Brain microvascular endothelial cell (primary cell): ENCODE data around the gene GORASP1.

Experiments
- DNase-seq: peaks from one replicate; pipeline ENCODE4 v3.0.0-alpha.2; 2020
- H3K27ac ChIP-seq: fragments of 250-450 bp; sonication (Bioruptor Pico); 2 replicates; pipeline ENCODE4 v1.5.1; 2020; ENCODE audit warnings: mild to moderate bottlenecking, moderate library complexity
- H3K27me3 ChIP-seq: fragments of 250-450 bp; sonication (Bioruptor Pico); replicated peaks from 2 replicates; pipeline ENCODE4 v1.5.1; 2020; ENCODE audit warnings: mild to moderate bottlenecking
- H3K36me3 ChIP-seq: fragments of 250-450 bp; sonication (Bioruptor Pico); replicated peaks from 2 replicates; pipeline ENCODE4 v1.5.1; 2020; ENCODE audit warnings: mild to moderate bottlenecking
- H3K4me3 ChIP-seq: 2 replicates; pipeline ENCODE4 v1.5.1; 2011; ENCODE audit warnings: low read depth, mild to moderate bottlenecking, control low read depth, low read length, moderate library complexity
- in situ Hi-C: cut with HindIII; loops from 2 replicates; pipeline ENCODE4 v1.10.0; 2017; ENCODE audit warnings: low sequenced_read_pairs, low pct_ligation_motif_present
- TF ChIP-seq, protein P1 (sequence below): IDR thresholded peaks from 2 replicates; pipeline ENCODE4 v1.5.1; 2011; ENCODE audit warnings: low read depth, mild to moderate bottlenecking, moderate library complexity, low read length, control low read depth, inconsistent platforms; ENCODE audit errors: missing control alignments

Gene GORASP1

DNA sequence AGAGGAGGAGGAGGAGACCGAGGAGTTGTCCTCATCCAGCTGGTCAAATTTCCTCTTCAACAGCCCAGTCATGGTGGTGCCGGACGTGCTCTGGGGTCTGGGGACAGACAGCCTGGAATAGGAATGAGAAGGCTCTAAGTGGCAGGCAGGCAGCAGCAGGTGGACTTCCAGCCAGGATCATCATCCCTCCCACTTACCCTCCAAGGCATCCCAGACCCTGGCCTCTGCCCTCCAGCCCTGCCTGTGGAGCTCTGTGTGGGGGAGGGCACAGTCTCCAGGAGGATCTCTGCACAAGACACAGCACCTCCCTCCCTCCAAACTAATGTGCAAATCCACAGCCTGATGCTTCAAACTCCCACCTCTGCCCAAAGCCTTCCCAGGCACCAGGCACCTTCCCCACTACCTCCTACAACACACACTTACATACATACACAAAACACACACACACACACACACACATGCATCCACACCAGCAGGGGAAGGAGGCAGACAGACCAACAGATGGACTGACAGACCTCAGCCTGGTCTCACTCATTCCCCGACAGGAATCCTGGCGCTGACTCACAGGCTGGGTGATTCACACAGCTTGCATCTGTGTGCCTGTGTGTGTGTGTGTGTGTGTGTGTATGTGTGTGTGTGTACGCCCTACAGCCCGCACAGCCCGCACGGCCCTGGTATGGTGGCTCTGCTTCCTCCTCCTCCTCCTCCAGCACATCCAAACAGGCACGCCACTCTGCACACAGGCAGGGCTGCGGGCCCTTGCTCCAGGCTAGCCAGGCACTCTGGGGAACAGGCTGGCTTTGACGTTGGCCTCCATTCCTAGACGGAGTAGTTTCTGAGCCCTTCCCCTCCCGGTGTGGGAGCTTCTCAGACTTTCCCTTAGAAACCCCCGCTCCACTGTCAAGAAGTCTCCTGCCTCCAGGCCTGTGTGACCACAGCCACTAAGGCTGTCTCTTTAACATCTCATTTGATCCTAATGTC, 39.5 kb upstream of the GORASP1 start:
- TF ChIP-seq, protein P1, sequence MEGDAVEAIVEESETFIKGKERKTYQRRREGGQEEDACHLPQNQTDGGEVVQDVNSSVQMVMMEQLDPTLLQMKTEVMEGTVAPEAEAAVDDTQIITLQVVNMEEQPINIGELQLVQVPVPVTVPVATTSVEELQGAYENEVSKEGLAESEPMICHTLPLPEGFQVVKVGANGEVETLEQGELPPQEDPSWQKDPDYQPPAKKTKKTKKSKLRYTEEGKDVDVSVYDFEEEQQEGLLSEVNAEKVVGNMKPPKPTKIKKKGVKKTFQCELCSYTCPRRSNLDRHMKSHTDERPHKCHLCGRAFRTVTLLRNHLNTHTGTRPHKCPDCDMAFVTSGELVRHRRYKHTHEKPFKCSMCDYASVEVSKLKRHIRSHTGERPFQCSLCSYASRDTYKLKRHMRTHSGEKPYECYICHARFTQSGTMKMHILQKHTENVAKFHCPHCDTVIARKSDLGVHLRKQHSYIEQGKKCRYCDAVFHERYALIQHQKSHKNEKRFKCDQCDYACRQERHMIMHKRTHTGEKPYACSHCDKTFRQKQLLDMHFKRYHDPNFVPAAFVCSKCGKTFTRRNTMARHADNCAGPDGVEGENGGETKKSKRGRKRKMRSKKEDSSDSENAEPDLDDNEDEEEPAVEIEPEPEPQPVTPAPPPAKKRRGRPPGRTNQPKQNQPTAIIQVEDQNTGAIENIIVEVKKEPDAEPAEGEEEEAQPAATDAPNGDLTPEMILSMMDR, result no peak
- in situ Hi-C loops, result no loop called here
- Histone ChIP-seq H3K27me3 (no peaks in the 10 kb centered on the region), H3K4me3 (peak overlapping the region; percentile 36), H3K36me3 (peaks cover 44% of the 10 kb centered on the region), H3K27ac (peak overlapping the region; percentile 90)
- DNase-seq, result peak; percentile 99

DNA sequence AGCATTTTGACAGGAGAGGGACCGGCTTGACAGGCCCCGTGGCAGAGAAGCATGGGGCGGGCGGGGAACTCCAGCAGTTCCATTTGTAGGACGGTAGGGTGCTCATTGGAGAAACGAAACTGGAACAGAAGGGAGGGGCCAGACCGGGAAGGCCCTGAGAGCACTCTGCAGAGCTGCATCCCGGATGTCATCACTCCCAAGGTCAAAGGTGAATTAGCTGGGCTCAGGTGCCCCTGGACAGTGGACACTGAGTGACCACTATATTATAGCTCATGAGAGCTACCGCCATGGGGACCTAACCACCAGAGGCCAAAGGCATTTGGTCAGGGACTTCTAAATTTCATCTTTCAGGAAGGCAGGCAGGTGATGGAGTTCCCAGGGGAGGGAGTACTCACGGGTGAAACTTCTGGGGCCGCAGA, 38.7 kb upstream of the GORASP1 start:
- in situ Hi-C loops, result no loop called here
- DNase-seq, result no peak
- TF ChIP-seq, protein P1, result no peak
- peak overlapping the region; percentile 90 for H3K27ac ChIP-seq
- H3K36me3 ChIP-seq, result peaks cover 52% of the 10 kb centered on the region
- H3K4me3 ChIP-seq, result peak overlapping the region; percentile 2
- no peaks in the 10 kb centered on the region for H3K27me3 ChIP-seq

DNA sequence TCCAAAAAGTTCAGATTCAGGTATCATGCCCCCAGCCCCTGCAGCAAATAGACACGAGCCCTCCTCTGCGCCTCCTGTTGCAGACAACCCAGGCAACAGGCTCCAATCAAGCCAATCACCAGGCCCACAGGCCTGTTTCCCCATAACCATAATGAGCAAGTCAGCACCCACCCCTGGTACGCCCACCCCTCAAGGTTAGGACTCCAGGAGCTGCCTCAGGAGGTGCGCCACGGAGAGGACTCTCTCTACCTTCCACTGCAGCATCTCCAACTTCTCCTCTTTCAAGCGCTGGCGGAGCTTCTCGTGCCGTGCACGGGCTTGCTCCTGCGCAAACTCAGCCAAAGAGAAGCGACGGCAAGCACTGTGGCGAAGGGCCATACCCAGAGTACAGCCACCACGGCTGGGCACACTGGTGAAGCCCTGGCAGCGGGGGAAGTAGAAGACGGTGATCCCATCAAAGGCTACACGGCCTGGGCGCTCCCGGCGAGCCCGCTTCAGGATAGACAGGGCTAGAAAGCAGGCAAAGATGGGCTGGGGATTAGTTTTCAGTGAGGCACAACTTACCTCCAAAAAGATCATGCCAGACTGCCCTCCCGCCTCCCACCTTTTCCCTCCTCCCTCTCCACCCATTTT, 37.4 kb upstream of the GORASP1 start:
- H3K27ac ChIP-seq, result no peak overlapping the region
- peaks cover 63% of the 10 kb centered on the region for H3K36me3 ChIP-seq
- in situ Hi-C loops, result no loop called here
- H3K4me3 ChIP-seq, result no peak overlapping the region
- no peaks in the 10 kb centered on the region for H3K27me3 ChIP-seq
- DNase-seq, result no peak
- TF ChIP-seq, protein P1, result no peak

DNA sequence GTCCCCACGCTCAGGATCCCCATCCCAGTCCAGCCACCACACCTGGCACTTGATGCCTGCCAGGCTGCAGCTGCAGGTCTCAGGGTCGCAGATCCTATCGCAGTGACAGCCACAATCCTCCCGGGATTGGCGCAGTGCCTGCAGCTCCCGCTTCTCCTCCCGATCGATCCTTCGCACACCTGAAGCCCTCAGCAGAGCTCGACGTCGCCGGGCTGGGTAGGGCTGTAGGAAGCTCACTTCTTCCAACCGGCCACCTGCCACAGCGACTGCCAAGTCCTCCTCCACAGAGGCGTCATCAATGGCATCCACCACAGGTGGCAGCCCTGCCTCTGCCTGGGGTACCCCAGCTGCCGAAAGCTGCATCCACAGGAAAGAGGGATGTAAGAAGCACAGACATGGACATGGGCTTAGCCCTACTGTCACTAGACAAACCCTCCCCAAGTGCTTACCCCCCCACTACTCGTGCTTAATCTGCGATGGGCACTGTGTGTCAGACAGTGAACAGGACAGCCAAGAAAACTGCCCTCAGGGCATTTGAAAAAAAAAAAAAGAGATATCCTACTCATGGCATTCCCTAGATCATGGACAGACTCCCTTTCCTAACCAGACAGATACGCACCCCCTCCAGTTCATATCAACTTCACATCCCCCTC, 36.8 kb upstream of the GORASP1 start:
- DNase-seq, result no peak
- Histone ChIP-seq H3K4me3 (no peak overlapping the region), H3K36me3 (peaks cover 63% of the 10 kb centered on the region), H3K27ac (no peak overlapping the region), H3K27me3 (no peaks in the 10 kb centered on the region)
- in situ Hi-C loops, result no loop called here
- TF ChIP-seq, protein P1, result no peak

DNA sequence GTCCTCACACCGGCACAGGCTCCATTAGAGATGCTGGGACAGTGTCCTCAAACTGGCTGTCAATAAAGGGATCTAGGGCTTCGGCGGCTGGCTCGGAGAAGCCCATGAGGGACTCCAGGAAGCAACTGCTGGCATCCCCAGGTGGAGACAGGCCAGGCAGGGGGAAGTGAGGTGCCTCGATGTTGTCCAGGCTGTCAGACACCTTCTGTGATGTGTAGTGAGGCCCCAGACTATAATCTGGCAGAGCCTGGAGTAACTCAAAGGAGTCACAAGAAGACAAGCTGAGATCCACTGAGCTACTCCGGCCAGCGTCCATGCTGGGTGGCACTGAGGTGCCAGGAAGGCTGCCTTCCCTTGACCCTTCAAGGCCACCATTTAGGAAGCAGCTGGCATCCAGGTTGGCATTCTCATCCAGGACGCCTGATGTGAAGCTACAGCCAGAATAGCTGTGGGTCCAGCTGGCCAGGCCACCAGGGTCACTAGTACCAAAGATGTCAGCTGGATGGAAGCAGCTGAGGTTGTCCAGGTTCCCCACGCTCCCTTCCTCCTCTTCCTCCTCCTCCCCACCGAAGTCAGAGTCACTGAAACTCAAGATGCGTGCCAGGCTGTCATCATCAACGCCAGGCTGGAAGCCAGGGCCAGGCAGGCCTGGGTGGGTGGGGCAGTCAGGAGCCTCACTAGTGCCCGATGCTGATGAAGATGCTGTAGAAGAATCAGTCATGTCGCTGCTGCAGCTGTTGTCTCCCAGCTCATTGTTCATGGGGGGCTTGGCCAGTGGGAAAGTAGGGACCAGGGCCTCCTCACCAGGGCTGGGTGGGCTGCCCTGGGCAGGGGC, 35.8 kb upstream of the GORASP1 start:
- Histone ChIP-seq H3K4me3 (no peak overlapping the region), H3K36me3 (peaks cover 63% of the 10 kb centered on the region), H3K27me3 (no peaks in the 10 kb centered on the region), H3K27ac (no peak overlapping the region)
- TF ChIP-seq, protein P1, result no peak
- in situ Hi-C loops, result no loop called here
- no peak for DNase-seq
